22Rv1 (cell line): ENCODE measurements around the gene ACSF3.

Experiments
- CTCF ChIP-seq: fragments of 450-650 bp; IDR thresholded peaks from 2 replicates; pipeline ENCODE4 v1.5.1; 2017; ENCODE audit warnings: mild to moderate bottlenecking
- ZFX ChIP-seq: fragments of 450-650 bp; IDR thresholded peaks from 2 replicates; pipeline ENCODE4 v1.6.1; 2017; ENCODE audit warnings: antibody characterized with exemption, borderline replicate concordance

- TF ChIP-seq CTCF (no peak), ZFX (no peak)
Observed at GRCh38 chr16:89106533-89107202, 13.0 kb downstream of the ACSF3 start.
